GM10266 (cell line): Measurements from ENCODE around the gene OTOA.
"Not testable (repeated sequence)": the region's sequence is repeated elsewhere in the genome, so short reads cannot be mapped to it uniquely, and the experiment has no call there.

Experiments used
- DNase-seq: peaks from one replicate; pipeline ENCODE4 v3.0.0; 2012; ENCODE audit errors: extremely low spot score
- CTCF ChIP-seq: IDR thresholded peaks from 2 replicates; pipeline ENCODE4 v1.5.1; 2012; ENCODE audit warnings: mild to moderate bottlenecking, low read depth; ENCODE audit not compliant: control insufficient read depth, insufficient read depth; ENCODE audit errors: missing control alignments

The OTOA gene

GRCh38 chr16:21773207-21773553, 109.4 kb downstream of the OTOA start:
- DNase-seq, result not testable (repeated sequence)

DNA sequence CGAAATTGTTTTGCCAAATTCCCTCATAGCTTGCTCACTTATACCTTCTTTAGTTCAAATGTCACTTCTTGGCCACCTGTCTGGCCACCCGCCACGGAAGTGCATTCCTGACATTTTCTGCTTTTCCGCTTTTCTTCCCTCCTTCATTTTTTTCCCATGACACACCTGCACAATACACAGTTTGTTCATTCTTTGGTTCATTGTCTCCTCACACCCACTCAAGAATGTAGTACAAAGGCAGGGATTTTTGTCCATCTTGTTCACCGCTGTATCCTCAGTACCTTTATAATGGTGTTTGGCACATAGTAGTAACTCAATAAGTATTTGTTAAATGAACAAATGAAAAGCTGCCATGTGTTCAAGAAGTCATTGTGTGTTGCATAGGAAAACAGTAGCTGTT, 116.8 kb downstream of the OTOA start:
- DNase-seq, result not testable (repeated sequence)

GRCh38 chr16:21790506-21790905, 126.7 kb downstream of the OTOA start:
- DNase-seq, result not testable (repeated sequence)

DNA sequence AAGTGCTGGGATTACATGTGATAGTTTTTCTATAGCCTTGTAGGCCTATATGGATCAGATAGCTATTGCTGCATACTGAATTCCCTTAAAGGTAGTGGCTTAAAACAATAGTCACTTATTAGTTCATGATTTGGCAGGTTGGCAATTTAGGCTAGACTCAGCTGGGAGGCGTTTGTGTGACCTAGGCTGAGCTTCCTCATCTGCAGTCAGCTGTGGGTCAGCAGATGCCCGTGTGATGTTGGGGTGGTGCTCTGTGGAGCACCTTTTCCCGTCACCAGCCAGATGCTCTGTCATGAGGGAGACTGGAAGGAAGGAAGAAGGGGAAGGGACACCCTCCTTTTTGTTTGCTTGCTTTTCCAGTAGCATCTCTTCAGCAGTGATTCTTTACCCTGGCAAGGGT, 129.5 kb downstream of the OTOA start:
- DNase-seq, result not testable (repeated sequence)

- not testable (repeated sequence) for DNase-seq
These were observed 134.8 kb downstream of the OTOA start for GRCh38 chr16:21798601-21799000.

- TF ChIP-seq CTCF, result peak; percentile 53
- not testable (repeated sequence) for DNase-seq
These were observed 138.0 kb downstream of the OTOA start for GRCh38 chr16:21801538-21802374.

GRCh38 chr16:21802375-21802663, 138.6 kb downstream of the OTOA start:
- DNase-seq, result not testable (repeated sequence)
